Inferior parietal cortex (tissue), 1 donor: ENCODE measurements around the gene CHST11.

Source experiments
- DNase-seq: peaks from one replicate; pipeline ENCODE4 v3.0.0-alpha.2; 2016; ENCODE audit errors: extremely low spot score

The CHST11 gene

GRCh38 chr12:104761091-104761490, 304.3 kb downstream of the CHST11 start:
- DNase-seq = no peak

DNA sequence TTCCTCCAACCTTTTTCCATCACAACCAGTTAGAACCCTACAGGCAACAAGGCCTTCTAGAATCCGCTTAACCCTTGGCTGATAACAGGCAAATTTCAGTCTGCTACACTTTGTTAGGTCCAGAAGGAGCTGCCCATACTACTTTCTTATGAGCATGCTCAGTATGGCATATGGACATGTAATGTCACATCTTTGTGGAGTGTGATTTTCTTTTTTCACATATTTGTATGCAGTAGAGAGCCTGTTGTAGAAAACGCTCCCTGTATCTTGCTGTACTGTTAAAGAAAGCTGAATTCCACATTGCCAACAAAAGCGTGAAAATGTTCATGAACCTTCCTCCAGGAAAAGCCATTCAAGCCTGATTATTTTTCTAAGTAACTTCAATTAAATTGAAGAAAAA, 304.9 kb downstream of the CHST11 start:
- DNase-seq = no peak

GRCh38 chr12:104763168-104763805, 306.5 kb downstream of the CHST11 start:
- DNase-seq = no peak

DNA sequence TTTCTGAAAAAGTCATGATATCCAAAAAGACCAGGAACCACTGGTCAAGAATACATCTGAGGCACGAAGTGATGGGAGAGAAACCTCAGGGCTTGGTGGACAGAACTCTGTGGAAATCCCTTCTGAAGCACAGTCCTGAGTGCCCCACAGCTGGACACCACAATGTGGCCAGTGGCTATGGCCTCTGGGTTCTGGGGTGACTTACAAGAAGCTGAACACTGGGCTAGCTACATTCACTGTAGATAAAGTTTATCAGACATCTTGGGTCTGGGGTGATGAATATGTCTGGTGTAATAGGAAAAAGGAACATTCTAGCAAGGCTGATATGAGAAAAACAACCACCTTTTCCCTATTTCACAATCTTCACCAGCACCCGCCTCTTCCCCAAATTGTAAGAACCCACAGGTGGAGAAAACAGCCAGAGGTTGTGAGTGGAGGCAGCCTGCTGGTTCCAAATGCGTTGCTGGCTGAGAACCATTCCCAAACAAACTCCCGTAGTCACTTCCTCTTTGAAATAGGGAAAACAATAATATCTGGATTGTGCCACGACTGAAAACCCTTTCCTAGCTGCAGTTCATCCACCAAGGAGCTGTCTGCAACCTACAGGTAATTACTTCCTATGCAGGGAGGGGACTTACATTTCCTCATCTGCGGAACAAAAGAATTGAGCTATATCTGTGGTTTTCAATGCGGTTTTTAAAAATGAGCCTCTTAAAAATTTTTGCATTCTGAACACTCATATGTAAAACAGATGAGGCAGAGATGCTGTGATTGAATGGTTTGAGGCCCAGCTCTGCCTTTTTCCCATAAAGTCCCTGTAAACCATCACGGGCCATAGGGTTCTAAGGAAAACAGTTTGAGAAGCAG, 307.7 kb downstream of the CHST11 start:
- no peak for DNase-seq

GRCh38 chr12:104767261-104767660, 310.5 kb downstream of the CHST11 start:
- no peak for DNase-seq

DNA sequence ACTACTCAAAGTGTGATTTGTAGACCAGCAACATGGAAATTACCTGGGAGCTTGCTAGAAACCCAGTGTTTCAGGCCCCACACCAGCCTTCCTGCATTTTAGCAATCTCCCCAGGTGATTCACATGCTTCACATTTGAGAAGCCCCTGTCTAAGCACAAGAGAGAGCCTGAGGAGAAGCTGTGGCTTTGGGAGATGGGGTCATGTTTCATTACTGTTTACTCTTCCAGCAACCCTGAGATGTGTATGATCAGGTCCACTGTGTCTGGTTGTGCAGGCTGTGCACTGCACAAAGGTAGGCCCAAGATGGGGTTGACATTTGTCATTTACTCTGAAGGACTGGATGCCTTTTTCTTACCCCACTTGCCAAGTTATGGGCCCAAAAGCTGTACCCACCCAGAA, 311.3 kb downstream of the CHST11 start:
- DNase-seq = no peak

- no peak for DNase-seq
These were observed 312.4 kb downstream of the CHST11 start for GRCh38 chr12:104769144-104769561.

DNA sequence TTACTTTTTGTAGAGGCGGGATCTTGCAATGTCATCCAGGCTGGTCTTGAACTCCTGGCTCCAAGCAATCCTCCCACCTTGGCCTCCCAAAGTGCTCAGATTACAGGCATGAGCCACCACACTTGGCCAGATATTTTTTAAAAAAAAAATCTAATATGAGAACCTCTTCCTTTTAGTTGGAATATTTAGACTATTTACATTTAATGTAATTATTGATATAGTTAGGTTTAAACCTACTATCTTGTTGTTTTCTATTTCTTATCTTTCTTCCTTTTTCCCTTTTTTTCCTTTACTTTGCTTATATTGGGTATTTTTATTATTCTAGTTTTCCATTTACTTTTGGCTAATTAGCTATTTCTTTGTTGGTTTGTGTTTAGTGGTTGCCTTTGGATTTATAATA, 315.6 kb downstream of the CHST11 start:
- DNase-seq = no peak

GRCh38 chr12:104775731-104776231, 319.0 kb downstream of the CHST11 start:
- no peak for DNase-seq

DNA sequence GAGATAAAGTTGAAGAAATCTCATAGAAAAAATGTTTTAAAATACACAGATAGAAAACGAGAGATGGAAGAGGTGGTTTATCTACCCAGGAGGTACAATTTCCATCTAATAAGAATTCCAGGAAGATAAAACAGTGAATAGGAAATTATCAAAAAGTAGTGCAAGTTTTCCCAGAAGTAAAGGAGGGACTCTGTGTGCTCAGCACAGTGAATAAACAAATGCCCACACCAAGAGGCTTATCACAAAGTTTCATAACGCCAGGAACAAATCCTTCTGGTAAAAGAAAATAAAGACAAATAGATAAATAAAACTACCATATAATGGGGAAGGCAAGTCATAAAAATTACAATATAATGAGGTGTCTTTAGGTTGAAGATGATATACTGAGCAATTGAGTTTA, 322.4 kb downstream of the CHST11 start:
- DNase-seq = no peak

GRCh38 chr12:104782296-104782695, 325.5 kb downstream of the CHST11 start:
- DNase-seq = no peak

DNA sequence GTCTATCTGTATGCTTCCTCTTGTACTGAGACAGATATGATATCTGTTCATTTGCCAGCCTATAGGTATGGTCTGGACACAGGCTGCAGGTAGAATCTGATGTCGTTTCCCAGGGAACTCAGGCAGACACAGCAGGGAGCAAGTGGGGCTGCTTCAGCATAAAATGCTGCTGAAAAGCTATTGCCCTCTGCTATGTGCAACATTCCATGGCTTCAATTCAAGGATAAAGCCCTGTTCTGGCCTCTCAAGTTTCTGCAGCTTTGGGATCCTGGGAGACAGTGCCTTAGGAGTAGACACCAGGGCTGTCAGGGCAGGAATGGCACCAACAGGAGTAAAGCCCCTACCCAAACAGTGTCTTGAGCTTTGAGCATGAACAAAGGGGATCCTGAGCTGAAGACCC, 327.8 kb downstream of the CHST11 start:
- DNase-seq = no peak

DNA sequence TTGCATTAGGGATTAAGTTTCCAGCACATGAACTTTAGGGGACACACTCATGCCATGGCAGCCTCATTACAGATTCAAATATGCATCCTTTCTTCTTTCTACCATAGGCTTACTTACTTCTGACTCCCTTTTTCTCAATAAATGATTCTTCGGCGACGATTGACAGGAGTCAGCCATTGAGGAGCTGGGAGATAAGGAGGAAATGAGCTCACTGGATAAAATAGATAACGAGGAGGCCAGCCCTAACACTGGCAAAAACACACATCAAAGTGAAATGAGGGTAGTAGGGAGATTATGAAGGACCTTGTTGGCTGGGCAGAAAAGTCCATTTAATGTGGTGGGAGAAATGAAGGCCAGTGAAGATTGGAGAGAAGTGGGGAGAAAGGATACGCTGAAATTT, 329.1 kb downstream of the CHST11 start:
- DNase-seq = no peak

- no peak for DNase-seq
These were observed 329.6 kb downstream of the CHST11 start for GRCh38 chr12:104786352-104786751.

GRCh38 chr12:104788840-104789271, 332.1 kb downstream of the CHST11 start:
- no peak for DNase-seq

DNA sequence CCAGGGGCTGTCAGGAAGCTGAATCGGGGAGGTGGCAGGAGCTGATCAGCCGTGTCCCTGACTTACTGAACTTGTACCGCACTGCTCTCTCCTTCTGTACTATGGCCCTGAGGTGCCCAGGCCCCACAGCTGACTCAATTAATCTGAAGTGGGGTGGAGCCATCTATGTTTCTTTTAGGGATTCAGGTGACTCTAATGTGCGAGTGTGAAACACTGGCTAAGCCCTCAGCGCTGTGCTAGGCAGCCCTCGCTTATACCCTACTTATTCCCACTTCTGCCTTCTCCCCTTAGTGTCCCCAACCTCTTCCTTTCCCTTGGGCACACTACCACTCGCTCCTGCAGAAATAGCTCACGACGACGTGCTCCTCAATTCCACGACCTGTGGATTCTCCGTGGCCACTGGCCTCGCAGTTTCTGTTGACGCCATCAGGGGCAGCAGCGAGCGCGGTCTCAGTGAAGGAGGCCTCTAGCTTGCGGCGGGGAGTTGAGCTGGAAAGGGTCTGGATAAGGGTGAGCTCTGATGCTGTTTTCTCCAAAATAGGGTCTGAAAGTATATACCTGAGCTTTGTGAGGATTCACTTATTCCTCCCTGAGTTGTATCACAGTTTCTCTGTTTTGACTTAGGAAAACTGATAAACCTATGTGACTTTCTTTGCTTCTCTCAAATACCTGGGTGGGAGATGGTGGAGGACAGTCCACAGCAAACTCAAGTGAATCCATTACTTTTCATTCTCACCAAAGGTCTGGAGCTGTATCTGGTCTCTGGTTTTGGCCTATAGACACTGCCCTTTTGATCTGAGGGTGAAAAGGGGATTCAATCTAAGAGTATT, 333.8 kb downstream of the CHST11 start:
- DNase-seq = no peak

GRCh38 chr12:104792570-104792969, 335.8 kb downstream of the CHST11 start:
- peak; percentile 7 for DNase-seq

DNA sequence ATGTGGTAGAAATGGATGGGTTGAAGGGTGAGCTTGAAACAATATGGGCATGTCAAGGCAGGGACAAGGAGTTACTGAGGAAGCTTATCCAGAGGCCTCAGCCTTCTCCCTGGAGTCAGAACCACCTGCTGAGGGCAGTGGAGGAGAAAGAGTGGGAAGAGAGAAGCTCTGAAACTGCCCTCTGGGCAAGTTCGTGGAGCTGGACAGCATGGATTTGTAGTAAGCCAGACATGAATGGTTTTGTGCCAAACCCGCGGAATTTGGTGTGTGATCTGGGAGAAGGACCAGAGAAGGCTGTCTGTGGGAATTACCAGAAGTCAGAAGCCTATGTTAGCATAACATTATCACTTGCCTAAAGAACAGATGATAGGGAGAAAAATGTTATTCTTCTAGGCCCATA, 336.5 kb downstream of the CHST11 start:
- no peak for DNase-seq

GRCh38 chr12:104793968-104794367, 337.2 kb downstream of the CHST11 start:
- DNase-seq = no peak

DNA sequence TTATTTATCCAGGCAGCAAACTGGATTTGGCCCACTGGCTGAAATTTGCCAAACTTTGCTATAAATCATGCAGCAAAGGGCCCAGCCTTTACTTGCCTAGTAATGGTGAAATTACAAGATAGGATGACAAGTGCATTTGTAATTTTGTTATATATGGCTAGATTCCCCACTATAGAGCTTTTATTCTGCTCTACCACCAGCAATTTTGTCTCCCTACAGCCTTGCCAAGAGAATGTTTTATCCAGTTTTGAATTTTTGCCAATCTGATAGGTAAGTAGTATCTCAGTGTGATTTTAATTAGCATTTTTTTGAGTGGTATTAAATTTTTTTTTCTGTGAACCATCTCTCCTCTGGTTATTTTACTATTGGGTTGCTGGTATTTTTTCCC, 339.7 kb downstream of the CHST11 start:
- DNase-seq = no peak

- no peak for DNase-seq
These were observed 342.7 kb downstream of the CHST11 start for GRCh38 chr12:104799458-104799857.

DNA sequence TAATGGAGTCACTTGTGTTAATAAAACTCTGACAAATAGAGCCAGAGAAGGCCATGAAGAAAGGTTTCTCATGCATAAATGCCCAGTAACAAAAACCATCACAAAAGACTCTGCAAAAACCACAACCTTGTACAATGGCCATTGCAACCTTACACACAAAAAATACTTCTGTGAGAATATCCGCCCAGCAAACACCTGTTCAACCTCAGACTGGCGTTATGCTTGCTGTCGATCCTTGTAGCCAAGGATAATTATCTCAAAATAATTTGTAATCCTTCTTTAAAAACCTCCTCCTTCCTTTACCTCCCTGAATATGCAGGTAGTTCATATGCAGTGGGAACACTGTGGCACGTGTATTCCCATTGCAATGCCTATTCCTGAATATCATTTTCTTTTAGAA, 344.3 kb downstream of the CHST11 start:
- no peak for DNase-seq
